GM12892 (cell line): ENCODE data around the gene ECE2.

Source experiments
- POLR2A ChIP-seq: IDR thresholded peaks from 2 replicates; pipeline ENCODE4 v1.6.1; 2011; ENCODE audit warnings: low read depth, low read length, control low read depth
- POLR2AphosphoS5 ChIP-seq: IDR thresholded peaks from 2 replicates; pipeline ENCODE4 v1.6.1; 2011; ENCODE audit warnings: low read depth, low read length, control low read depth
- TAF1 ChIP-seq: IDR thresholded peaks from 2 replicates; pipeline ENCODE4 v1.6.1; 2011; ENCODE audit warnings: low read depth, mild to moderate bottlenecking, control low read depth, low read length, borderline replicate concordance

DNA sequence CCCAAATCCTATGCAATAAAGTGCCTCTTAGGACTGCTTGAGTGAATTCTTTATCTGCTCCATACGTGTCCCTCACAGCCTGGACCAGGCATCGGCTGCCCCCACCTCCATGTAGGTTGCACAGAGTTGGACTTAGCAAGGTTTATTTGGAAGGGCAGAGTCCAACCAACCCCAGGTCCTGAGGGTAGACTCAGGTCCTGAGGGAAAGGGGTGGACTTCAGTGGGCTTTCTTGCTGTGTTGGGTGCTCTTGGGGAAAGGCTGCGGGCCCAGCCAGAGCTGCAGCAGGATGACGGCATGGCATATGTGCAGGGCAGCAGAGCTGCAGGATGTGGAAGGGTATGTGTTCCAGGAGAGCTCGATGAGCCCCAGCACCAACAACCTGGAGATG is 33.5 kb upstream of the ECE2 start:
- no peak for TF ChIP-seq POLR2AphosphoS5
- TF ChIP-seq POLR2A = no peak
- TF ChIP-seq TAF1 = no peak
